Large intestine (tissue), 3 donors: ENCODE data around the gene CLPTM1L. TPM values are rescaled to one million over a fixed set of nuclear protein-coding genes. Genes with fewer than 3 reads are reported as not detected.
"Not testable (repeated sequence)": the region's sequence is repeated elsewhere in the genome, so short reads cannot be mapped to it uniquely, and the experiment has no call there.

Source experiments
- DNase-seq, 2 donors: peaks; one replicate each; pipeline versions ENCODE4 v3.0.0 to v3.0.0-alpha.2; 2013
- H3K27ac ChIP-seq: one replicate; pipeline ENCODE4 v1.5.1; 2013; ENCODE audit warnings: low read length
- H3K27me3 ChIP-seq: 2 replicates; pipeline ENCODE4 v1.6.1; 2013; ENCODE audit warnings: low read length; ENCODE audit not compliant: control insufficient read depth, insufficient read depth
- H3K36me3 ChIP-seq: 2 replicates; pipeline ENCODE4 v1.6.1; 2013; ENCODE audit warnings: low read length; ENCODE audit not compliant: control insufficient read depth, insufficient read depth
- H3K4me1 ChIP-seq: one replicate; pipeline ENCODE4 v1.6.1; 2013; ENCODE audit warnings: low read length; ENCODE audit not compliant: control insufficient read depth, insufficient read depth
- H3K4me3 ChIP-seq: one replicate; pipeline ENCODE4 v1.5.1; 2013; ENCODE audit warnings: low read length
- H3K9me3 ChIP-seq: one replicate; pipeline ENCODE4 v1.6.1; 2013; ENCODE audit warnings: mild to moderate bottlenecking, low read depth, low read length, moderate library complexity; ENCODE audit not compliant: control insufficient read depth
- WGBS: methylation state at CpG from one replicate; pipeline ENCODE4 v1.1.5; 2013; ENCODE audit warnings: low lambda C conversion rate; ENCODE audit not compliant: insufficient coverage; 5-methylcytosine and 5-hydroxymethylcytosine counted together
- polyA plus RNA-seq: library from polyadenylated mRNA; unstranded; fragments of 120-200 nt; gene quantifications from one replicate; pipeline ENCODE4 v1.2.1, GENCODE V29; 2013

Gene CLPTM1L
- polyA plus RNA-seq, 1 donor: 87.4 TPM

DNA sequence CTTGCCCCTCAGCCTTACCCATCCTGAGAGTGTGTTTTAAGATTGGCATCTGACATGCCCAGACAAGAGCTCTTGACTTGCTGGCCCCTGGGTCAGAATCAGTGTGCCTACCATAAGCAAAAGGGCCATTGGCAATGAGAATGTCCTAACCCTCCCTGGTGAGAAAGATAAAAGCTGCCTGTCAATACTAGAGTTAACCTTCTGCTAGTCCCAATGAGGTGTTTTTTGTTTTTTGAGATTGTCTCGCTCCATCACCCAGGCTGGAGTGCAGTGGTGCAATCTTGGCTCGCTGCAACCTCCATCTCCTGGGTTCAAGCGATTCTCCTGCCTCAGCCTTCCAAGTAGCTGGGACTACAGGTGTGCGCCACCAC is 27.1 kb upstream of the CLPTM1L start:
- not testable (repeated sequence) for H3K4me1 ChIP-seq, DNase-seq, H3K4me3 ChIP-seq, H3K36me3 ChIP-seq, H3K27ac ChIP-seq, H3K9me3 ChIP-seq
- H3K27me3 ChIP-seq: peaks cover 18% of the 10 kb centered on the region
- WGBS: no CpG with 5 or more reads among the region's 4 CpGs

DNA sequence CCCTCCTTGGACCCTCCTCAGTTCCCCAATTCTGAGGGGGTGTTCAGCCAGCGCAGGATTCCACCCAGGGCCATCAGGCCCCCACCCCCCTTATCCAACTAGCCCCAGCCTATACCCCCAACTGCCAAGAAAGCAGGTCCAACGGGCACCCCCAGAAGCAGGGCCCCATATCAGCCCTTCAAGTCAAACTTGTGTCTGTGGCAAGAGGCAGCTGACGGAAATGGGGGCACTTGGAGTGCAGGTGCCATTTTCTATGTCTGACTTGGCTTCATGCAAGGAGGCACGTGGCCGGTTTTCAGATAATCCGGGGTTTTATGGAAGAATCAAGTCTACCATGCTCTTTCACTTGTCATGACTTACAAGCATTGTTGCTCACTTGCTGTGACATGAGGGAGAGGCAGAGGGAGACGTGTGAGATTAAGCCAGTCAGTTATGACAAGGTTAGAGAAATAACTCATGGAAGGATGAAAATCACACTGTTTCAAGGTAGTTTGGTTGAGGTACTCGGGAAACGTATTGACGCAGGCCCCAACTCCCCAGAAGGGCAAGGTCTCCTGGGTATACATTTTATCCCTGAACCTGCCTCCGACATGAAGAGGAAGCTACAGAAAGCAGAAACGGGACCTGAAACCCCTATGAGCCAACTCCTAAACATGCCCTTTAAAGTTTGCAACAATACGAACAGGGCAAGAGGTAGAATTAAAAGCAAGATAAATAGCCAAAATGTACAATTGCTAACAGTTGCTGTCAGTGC is 26.5 kb upstream of the CLPTM1L start:
- Histone ChIP-seq H3K4me3 (no peak overlapping the region), H3K4me1 (no peaks in the 10 kb centered on the region), H3K27me3 (peaks cover 21% of the 10 kb centered on the region), H3K36me3 (no peaks in the 10 kb centered on the region), H3K9me3 (no peaks in the 10 kb centered on the region), H3K27ac (no peak overlapping the region)
- WGBS: no CpG with 5 or more reads among the region's 13 CpGs
- no peak for DNase-seq

DNA sequence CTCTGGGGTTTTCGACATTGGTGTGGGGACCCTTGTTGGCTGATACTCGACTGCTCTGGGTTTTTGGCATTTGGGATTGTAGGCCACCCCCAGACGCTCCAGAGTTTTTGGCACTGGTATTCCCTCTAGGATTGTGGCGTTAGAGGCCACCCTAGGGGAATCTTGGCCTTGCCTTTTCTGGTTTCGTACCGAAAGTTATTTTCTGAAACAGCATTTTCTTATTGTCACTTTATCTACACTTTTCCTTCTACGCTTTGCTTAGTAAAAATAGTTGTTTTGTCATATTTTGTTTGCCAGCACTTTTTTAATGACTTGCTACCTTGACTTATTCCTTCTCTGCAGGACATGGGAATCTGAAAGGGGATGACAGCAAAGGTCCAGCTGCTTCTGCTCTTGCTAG is 25.1 kb upstream of the CLPTM1L start:
- H3K9me3 ChIP-seq: no peaks in the 10 kb centered on the region
- 100% methylated on average over 3 of the region's 7 CpGs for whole genome bisulfite sequencing
- no peak overlapping the region for H3K4me3 ChIP-seq
- peaks cover 18% of the 10 kb centered on the region for H3K27me3 ChIP-seq
- no peaks in the 10 kb centered on the region for H3K36me3 ChIP-seq
- DNase-seq: no peak
- H3K4me1 ChIP-seq: no peaks in the 10 kb centered on the region
- H3K27ac ChIP-seq: no peak overlapping the region

GRCh38 chr5:1368756-1369155 is 23.9 kb upstream of the CLPTM1L start:
- no peak overlapping the region for H3K27ac ChIP-seq
- no peaks in the 10 kb centered on the region for H3K4me1 ChIP-seq
- no CpG with 5 or more reads among the region's 4 CpGs for WGBS
- H3K4me3 ChIP-seq: no peak overlapping the region
- no peak for DNase-seq
- no peaks in the 10 kb centered on the region for H3K9me3 ChIP-seq
- no peaks in the 10 kb centered on the region for H3K36me3 ChIP-seq
- H3K27me3 ChIP-seq: peaks cover 20% of the 10 kb centered on the region

GRCh38 chr5:1368236-1368635 is 23.3 kb upstream of the CLPTM1L start:
- no peak for DNase-seq
- Histone ChIP-seq H3K27me3 (peaks cover 25% of the 10 kb centered on the region), H3K4me1 (no peaks in the 10 kb centered on the region), H3K36me3 (no peaks in the 10 kb centered on the region), H3K27ac (no peak overlapping the region), H3K4me3 (no peak overlapping the region), H3K9me3 (no peaks in the 10 kb centered on the region)
- WGBS: no CpG with 5 or more reads among the region's 7 CpGs

DNA sequence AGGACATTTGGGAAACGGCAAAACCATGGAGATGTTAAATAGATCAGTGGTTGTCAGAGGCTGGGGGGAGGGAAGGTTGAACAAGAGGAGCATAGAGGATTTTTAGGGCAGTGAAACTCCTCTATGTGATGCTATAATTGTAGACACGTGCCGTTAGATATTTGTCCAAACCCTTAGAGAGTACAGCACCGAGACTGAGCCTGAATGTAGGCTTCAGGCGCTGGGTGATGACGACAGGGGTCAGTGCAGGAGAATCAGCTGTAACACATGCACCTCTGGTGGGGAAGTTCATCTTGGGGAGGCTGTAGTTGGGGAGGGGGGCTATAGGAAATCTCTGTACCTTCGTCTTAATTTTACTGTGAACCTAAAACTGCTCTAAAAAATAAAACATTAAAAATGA is 22.2 kb upstream of the CLPTM1L start:
- WGBS: no CpG with 5 or more reads among the region's 7 CpGs
- H3K4me1 ChIP-seq: no peaks in the 10 kb centered on the region
- no peak overlapping the region for H3K27ac ChIP-seq
- H3K9me3 ChIP-seq: no peaks in the 10 kb centered on the region
- no peaks in the 10 kb centered on the region for H3K36me3 ChIP-seq
- DNase-seq: no peak
- peaks cover 27% of the 10 kb centered on the region for H3K27me3 ChIP-seq
- no peak overlapping the region for H3K4me3 ChIP-seq

DNA sequence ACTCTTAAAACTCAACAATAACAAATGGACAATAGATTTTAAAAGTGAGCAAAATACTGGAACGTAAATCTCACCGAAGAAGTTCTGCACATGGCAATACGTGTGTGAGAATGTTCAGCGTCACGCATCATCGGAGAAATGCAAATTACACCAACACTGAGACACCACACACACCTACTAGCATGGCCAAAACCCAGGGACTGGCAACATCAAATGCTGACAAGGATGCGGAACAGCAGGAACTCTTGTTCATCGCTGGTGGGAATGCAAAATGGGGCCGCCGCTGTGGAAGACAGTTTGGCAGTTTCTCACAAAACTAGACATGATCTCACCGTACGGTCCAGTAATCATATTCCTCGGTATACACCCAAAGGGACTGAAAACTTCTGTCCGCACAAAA is 21.6 kb upstream of the CLPTM1L start:
- DNase-seq: no peak
- WGBS: 100% methylated on average over 3 of the region's 14 CpGs
- Histone ChIP-seq H3K27me3 (peaks cover 22% of the 10 kb centered on the region), H3K27ac (no peak overlapping the region), H3K36me3 (no peaks in the 10 kb centered on the region), H3K9me3 (no peaks in the 10 kb centered on the region), H3K4me3 (no peak overlapping the region), H3K4me1 (no peaks in the 10 kb centered on the region)

GRCh38 chr5:1364211-1364610 is 19.3 kb upstream of the CLPTM1L start:
- Histone ChIP-seq H3K9me3 (no peaks in the 10 kb centered on the region), H3K4me1 (no peaks in the 10 kb centered on the region), H3K4me3 (no peak overlapping the region), H3K36me3 (no peaks in the 10 kb centered on the region), H3K27ac (no peak overlapping the region), H3K27me3 (peaks cover 24% of the 10 kb centered on the region)
- no peak for DNase-seq
- 100% methylated on average over 2 of the region's 9 CpGs for WGBS

DNA sequence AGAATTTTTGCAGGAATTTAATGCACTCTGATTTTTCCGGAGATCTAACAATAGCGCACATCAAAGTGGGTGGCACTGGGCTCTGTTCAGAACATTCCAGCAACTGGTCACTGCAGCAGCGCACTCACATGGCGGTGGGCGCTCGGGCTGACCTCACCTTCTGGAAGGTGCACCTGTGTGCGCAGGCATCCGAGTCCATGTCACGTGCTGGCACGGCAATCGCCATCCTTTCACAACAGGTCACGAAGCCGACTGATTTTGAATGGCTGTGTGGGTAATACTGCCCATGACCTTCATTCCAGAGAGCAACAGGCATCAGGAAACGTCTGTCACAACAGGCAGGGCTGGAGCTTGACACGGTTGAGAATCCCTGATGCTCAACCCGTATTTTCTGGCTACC is 18.7 kb upstream of the CLPTM1L start:
- DNase-seq: no peak
- Histone ChIP-seq H3K4me3 (no peak overlapping the region), H3K36me3 (no peaks in the 10 kb centered on the region), H3K27me3 (peaks cover 24% of the 10 kb centered on the region), H3K4me1 (no peaks in the 10 kb centered on the region), H3K9me3 (no peaks in the 10 kb centered on the region), H3K27ac (no peak overlapping the region)
- WGBS: no CpG with 5 or more reads among the region's 16 CpGs

DNA sequence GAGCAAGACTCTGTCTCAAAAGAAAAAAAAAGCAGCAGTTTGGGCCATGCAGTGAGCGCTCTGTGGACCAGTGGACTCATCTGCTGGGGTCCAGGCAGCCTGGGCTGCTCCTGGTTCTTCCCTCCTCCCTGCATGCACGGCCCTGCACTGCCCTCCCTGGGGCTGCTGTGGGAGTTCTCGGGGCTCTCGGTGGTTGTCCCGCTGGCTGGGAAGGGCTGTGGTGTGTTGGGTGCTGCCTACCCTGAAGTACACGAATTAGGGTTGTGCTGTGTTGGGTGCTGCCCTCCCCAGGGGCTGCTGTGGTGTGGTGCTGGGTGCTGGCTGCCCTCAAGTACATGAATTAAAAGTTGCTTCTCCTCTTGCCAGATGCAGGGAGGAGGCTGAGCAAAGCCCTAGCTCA is 18.3 kb upstream of the CLPTM1L start:
- H3K4me3 ChIP-seq: no peak overlapping the region
- DNase-seq: no peak
- no CpG with 5 or more reads among the region's 6 CpGs for WGBS
- H3K9me3 ChIP-seq: no peaks in the 10 kb centered on the region
- no peak overlapping the region for H3K27ac ChIP-seq
- no peaks in the 10 kb centered on the region for H3K36me3 ChIP-seq
- H3K4me1 ChIP-seq: no peaks in the 10 kb centered on the region
- H3K27me3 ChIP-seq: peaks cover 24% of the 10 kb centered on the region
